GM10847 (cell line): Measurements from ENCODE around the gene CDCA8.

ENCODE experiments used
- POLR2A ChIP-seq: IDR thresholded peaks from 2 replicates; pipeline ENCODE4 v1.6.1; 2011; ENCODE audit not compliant: insufficient read length; ENCODE audit errors: extremely low read depth

Gene CDCA8

DNA sequence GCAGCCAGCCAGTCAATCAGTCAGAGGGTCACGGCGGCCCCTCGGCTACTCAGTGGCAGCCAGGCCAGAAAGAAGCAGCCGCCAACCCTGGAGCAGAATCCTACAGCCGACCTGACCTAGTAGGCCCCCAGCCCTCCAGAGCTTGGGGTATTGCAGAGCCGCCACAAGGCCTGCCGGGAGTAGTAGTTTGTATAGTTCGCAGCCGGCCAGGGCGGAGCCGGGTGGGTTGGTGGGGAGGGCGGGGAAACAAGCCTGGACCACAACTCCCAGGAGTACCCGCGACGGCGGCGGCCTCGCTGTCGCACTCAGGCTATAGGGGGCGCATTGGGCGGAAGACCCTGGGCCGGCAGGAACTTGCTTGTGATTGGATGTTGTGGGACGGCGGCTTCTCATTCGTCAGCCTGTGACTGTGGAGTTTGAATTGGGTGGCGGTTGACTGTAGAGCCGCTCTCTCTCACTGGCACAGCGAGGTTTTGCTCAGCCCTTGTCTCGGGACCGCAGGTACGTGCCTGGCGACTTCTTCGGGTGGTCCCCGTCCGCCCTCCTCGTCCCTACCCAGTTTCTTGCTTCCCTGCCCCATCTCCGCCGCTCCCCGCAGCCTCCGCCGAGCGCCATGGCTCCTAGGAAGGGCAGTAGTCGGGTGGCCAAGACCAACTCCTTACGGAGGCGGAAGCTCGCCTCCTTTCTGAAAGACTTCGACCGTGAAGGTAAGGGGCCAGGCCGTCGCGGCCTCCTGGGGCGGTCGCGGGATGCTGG lies at the start of gene CDCA8:
Gene CDCA8, plus strand, starts transcription at position 439 of the 756 bp plus-strand sequence. Its CDS starts 175 bp downstream, at position 614.
- TF ChIP-seq POLR2A: peak; percentile 69

DNA sequence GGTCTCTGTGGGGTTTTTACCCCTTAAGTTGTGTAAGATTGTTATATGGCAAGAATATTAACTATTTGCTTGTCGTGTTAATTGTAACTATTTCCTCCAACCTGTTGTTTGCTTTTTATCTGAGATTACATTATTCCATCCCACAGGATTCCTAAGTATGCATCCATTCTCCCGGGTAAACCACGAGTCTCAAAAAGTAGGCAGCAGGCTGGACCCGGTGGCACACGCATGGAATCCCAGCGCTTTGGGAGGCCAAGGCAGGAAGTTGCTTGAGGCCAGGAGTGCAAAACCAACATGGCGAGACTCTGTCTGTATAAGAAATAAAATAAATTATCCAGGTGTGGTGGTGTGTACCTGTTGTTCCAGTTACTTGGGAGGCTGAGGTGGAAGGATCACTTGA lies 45.0 kb upstream of the CDCA8 start:
- no peak for TF ChIP-seq POLR2A

DNA sequence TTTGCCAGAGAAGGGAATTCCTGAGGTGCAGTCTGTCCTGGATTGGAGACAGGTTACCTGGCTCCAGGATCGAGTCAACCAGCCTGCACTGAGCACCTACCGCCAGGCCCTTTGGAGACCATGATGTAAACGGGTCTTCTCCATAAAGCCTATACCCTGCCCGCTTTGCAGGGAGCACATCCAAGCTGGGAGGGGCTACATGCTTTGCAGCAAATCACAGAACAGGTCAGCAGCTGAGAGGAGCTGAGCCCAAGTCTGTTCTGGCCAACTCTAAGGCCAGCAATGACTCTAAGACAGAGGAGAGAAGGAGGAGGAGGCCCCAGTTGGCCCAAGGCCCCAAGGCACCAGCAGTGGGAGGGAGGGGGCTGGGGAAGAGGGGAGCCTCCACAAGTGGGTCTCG lies 42.1 kb upstream of the CDCA8 start:
- TF ChIP-seq POLR2A: no peak

DNA sequence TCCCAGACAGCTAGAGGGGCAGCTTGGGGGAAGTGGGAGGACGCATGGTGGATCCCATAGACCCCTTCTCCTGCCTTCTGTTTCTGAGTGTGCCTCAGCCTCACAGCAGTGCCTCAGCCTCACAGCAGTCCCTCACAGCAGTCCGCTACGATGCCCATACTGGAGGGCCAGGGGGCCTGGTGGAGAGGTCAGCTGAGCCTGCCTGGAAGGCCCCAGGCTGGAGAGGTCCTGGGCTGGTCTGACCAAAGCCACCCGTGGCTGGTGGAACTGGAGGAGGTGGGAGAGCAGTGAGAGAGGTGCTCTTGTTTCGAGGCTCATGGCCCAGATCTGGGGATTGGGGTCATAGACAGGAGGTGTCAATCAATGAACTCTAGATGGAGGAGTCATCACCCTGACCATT lies 41.6 kb upstream of the CDCA8 start:
- no peak for TF ChIP-seq POLR2A

DNA sequence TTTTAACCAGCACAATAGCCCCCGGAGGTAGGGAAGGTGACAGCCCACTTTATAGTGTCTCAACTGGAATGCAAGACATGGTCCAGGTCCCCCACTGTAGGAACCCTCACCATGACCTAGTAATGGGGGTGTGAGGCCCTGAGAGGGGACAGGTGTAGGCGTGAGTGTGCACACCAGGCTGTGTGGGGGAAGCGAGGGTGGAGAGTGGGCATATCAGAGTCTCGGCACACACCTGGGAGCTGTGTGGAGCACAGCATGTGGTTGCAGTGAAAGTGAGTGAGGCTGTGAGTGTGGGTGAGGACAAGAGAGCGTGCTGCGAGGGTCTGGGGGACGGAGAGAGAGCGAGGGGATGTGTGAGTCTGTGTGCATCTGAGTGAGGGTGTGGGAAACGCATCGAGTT lies 40.5 kb upstream of the CDCA8 start:
- TF ChIP-seq POLR2A: no peak

DNA sequence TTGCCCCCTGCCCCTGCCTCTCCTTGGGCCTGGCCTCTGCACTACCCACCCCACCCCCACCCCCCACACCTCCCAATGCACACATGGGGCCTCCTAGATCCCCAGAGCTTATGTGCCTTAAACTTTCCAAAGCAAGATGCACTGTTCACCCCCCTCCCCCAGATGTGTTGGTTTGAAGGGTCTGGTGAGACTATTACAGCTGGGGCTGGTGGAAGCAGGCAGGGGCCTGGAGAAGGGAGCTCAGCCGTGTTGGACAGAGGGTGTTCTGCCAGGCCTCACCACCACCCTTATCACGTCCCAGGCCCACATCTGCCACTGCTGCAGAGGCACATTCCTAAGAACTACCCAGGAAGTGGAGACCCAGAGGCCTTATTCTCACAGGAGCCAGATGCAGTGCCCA lies 39.3 kb upstream of the CDCA8 start:
- no peak for TF ChIP-seq POLR2A

DNA sequence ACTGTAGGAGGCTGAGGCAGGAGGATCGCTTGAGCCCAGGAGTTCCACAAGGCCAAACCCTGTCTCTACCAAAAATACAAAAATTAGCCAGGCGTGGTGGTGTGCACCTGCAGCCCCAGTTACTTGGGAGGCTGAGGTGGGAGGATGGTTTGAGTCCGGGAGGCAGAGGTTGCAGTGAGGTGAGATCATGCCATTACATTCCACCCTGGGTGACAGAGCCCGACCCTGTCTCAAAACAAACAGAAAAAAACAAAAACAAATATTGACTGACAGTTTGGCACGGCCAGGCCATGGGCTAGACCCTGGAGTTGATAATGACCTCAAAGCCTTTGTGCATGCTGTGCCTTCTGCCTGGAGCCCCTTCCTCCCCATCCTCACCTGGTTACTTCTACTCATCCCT lies 38.4 kb upstream of the CDCA8 start:
- TF ChIP-seq POLR2A: no peak

DNA sequence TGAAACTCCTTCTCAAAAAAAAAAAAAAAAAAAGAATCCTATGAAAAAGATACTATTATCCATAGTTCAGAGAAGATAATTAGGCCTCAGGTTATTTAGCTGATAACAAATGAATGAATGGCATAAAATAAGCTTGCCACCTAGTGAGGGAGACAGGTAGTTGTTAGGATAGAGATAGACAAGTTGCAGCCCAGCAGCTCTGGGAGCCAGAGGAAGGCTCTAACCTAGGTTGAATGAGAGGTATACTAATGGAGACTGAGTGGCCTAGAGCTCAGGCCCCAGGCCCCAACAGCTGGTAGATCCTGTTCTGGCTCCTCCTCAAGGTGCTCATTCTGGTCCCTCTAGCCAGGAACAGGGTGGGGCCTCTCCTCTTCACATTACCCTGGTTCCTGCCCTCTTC lies 37.0 kb upstream of the CDCA8 start:
- TF ChIP-seq POLR2A: no peak

DNA sequence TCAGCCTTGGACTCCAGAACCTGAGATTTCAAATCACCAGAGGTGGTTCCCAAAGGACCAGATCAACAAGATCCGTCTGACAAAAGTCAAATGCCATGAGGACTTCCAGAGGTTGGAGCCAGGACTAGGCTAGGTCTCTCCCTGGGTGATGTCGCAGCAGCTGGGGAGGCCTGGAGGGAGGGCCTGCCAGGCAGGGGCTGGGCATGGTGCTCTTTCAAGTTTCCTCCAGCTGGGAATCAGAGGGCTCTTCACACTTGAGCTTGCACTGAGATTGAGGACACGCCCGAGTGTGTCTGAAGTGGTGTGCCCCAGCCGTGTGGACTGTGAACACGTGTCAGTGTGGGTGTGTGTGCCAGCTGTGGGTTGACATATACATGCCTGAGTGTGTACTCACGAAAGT lies 36.3 kb upstream of the CDCA8 start:
- TF ChIP-seq POLR2A: no peak

DNA sequence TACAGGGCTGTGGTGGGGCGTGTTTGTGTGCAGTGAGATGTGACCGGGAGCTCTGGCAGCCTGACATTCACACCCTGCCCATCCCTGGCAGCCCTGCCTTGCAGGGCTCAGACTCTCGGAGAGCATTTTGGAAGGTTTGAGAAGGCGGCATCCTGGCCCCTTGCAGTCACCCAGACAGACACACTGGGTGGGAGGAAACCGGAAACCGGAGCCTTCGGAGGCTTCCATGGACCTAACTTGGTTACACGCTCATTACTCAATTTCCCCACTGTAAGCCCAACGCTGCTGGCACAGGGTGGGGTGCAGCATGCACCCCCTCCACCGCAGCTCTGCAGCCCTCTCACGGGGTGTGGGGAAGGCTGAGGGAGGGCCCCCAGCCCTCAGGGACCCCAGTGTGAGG lies 35.4 kb upstream of the CDCA8 start:
- TF ChIP-seq POLR2A: no peak

DNA sequence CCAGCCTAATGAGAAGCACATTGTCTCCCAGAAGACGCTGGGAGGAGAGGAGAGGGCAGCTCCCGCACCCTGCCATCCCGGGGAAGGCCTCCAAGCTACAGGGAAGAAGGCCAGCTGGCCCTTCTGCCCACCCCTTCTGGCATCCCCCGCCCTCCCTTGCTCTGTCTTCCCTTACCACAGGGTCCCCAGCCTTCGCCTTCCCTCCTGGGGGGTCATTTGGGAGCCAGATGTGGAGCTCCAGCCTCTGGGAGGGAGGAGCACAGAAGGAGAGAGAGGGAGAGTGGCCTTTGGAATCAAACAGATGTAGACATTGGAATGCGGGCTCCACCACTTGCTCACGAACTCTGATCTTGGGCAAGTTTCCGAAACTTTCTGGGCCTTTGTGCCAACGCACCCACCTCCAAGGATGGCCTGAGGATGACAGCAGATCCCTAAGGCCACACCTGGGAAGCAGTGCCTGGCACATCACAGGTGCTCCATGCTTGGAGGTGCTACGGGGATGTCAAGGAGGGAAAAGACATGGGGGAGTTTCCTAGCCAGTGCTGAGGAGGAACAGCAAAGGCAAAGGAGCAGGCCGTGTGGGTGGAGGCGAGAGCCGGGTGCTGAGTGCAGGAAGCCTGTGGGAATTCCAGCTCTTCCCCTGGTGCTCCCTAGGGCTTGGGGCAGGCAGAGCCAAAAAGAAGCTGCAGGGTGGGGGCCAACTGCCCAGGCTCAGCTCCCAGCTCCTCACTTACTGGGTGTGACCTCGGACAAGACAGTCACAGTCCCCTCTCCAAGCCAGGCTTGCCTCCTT lies 34.5 kb upstream of the CDCA8 start:
- TF ChIP-seq POLR2A: no peak

DNA sequence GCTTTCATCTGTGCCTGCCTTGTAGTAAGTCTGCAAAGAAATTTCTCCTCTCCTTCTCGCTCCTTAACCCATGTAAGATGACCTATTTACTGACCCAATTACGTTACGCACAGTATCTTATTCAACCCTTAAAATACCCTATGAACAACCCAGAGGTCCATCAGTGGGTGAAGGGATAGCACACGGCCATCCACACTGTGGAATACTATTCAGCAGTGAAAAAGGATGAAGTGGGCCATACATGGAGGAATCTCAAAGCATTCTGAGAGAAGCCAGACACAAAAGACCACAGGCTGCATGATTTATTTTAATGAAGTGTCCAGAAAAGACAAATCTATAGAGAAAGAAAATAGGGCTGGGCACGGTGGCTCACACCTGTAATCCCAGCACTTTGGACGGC lies 33.8 kb upstream of the CDCA8 start:
- no peak for TF ChIP-seq POLR2A

DNA sequence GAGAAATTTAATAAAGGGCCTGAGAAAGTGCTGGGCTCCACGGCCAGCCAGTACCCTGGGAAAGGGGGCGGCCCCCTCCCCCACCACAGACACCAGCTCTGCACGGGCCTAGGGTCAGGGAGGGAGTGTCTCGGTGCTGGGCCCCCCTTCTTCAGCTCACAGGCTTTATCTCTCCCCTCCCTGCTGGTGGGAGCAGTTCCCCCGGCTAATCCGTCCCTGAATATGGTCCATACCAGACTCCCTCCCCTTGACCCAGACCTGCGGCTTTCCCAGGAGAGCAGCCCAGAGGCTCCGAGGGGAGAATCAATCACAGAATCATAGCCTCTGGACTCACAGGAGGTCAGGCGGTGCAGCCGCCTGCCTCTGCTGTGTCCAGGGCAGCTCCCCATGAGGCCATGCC lies 31.7 kb upstream of the CDCA8 start:
- TF ChIP-seq POLR2A: no peak

DNA sequence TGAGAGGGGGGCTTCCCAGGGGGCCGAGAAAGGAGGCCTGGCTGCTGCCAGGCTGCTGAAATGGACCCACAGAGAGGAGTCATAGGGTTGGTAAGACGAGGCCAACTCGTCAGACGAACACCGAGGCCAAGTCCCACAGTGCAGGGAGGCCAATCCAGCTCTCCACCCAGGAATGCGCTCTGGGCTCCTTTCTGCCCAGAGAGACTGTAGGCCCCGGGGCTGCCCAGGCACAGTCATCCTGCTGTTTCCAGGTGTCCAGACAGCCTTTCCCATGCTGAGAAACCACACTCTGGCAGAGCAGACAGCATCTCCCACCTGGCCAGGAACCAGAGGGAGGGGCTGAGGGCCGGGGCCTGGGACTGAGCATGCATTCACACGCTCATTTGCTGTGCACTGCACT lies 30.9 kb upstream of the CDCA8 start:
- no peak for TF ChIP-seq POLR2A

DNA sequence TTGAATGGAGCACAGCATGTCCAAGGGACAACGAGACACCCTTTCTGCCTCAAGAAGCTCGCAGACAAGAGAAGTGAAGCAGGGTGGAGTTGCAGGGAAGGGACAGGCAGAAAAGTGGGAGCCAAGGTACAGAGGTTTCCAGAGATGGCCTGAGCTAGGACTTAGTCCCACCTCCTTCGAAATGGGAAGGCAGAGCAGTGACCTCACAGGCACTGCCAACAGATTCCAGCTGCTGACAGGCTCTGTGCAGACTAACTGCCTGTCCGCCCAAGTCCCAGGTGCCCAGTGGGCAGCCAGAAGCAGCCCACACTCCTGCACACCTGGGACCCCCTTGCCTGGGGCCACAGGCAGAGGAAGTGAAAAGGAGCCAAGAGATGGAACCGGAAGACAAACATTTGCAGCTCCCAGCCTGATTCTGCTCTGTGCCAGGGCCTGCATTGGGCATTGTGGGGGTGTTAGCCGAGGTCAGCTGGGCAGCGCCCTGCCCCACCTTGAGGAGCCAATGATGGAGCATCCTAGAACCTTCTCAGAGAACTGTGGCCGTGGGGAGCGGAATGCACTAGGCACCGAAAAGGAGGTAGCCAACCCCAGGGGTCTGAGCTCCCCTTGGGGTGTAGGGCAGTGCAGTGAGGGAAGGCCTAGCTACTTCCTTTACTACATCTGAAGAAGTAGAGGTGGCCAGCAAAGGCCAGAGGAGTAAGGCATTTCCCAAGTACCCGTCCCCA lies 30.1 kb upstream of the CDCA8 start:
- no peak for TF ChIP-seq POLR2A

DNA sequence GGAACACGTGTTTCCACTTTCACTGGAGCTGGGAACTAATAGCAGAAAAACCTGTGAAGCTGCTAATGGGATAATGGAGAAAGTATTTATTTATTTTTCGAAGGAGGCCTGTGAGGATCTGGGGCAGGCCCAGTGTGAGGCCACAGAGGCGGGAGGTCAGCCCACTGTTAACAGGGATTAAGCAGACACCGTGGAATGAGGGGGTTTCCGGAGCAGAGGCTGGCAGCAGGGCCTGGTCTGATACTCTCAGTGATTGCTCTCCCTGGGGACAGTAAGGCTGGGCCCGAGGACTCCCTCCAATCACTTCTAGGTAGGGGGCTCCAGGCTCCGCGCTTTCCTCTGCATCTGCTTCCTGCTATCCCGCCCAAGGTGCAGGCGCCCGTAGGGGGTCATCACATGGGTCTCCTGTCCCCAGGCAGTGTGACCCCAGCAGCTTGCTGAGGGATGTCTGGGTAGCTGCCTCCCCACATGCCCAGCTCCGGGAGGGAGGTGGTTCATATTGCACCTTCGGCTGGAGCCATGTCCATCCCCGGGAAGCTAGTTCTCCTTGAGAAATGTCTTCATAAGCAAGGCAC lies 28.8 kb upstream of the CDCA8 start:
- TF ChIP-seq POLR2A: no peak

DNA sequence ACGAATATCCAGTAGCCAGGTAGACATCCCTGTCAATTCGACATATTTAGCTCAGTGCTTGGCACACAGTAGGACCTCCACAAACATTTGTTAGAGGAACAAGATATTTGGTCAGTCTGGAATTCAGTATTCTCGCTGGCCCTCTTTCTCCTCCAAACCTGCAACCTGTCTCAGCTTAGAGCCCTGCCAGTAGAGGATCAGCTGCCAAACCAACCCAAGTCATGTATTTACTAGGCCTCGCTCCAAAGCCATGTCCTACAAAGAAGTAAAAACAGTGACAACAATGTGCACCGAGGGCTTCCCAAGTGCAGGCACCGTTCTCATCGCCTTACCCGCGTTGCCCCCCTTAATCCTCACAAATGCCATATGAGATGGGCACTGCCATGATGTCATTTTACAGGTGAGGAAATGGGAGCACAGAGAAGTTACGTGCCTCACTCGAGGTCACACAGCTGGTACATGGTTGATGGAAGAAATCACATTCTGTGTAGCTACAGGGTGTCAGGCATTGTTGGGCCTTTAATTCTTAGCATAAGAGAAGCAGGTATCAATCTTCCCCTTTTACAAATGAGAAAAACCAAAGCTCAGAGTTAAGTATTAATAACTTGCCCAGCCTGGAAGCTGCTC lies 26.0 kb upstream of the CDCA8 start:
- no peak for TF ChIP-seq POLR2A
